Stimulated activated CD4-positive, alpha-beta T cell treated with anti-CD3 and anti-CD28 coated beads, Interleukin-4, amount 100 ng/mL, for 24 hours (primary cell): Measurements from ENCODE around the gene PGF.
"Not testable (repeated sequence)": the region's sequence is repeated elsewhere in the genome, so short reads cannot be mapped to it uniquely, and the experiment has no call there.

Experiments used
- DNase-seq: peaks from one replicate; pipeline ENCODE4 v3.0.0-alpha.2; 2020

Gene PGF

DNA sequence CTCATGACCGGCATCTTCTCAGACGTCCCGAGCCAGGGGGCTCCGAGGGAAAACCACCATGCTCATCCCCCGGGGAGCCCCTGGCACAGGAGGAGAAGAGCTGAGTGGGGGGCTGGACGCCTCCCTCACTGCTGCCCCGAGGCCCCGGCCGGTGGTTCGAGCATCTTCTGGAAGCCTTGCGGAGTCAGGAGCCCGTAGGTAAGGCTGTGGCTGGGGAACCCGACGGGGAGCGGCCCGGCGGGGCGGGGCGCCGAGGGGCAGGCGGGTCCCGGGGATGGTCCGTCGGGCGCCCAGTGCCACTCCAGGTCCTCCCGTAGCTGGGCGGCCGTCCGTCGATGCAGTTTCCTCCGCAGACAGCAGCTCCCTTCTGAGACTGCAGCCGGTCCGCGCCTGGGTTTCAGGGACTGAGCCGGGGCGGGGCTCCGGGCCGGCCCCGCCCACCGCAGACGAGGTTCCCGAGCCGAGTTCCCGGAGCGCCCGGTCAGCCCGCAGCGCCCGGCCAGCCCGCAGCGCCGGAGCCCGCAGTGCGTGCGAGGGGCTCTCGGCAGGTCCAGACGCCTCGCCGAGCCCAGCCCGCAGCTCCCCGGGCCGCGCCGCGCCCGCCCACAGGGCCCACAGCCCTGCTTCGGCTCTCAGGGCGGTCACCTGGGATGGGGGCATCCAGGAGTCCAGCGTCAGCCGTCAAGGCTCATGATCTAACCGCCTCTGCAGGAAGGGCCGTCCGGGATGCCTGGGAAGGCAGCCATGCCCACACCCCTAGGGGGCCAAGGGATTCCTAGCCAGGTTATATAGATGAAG lies at the start of gene PGF:
Gene PGF, minus strand, starts transcription at position 369 of the 798 bp plus-strand sequence. Its CDS starts 355 bp downstream, at position 14.
- DNase-seq, result peak; percentile 24

DNA sequence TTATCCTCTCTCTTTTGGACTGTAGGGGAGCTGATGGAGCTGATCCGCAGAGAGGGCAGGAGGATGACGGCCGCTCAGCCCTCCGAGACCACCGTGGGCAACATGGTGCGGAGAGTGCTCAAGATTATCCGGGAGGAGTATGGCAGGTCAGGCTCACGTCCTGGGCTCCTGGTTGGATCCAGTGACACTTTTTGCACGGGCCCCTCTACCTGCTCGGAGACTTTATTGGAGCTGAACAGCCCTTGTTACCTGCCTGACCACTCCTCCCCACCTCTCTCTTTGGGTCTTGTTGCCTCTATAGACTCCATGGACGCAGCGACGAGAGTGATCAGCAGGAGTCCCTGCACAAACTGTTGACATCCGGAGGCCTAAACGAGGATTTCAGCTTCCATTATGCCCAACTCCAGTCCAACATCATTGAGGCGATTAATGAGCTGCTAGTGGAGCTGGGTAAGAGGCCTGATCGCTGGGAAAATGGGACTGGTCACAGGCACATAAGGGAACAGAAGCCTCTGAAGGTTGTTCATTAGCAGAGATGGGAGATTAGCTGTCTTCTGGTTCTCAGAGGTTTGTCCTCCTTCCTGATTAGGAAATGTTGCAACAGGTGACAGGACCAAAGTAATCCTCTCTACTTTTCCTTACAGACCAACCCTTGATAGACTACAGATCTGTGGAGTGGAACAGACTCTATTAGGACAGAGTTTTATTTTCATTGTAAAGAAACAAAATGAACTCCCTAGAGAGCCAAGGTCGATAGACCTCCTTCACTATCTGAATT lies 48.0 kb upstream of the PGF start:
- no peak for DNase-seq

DNA sequence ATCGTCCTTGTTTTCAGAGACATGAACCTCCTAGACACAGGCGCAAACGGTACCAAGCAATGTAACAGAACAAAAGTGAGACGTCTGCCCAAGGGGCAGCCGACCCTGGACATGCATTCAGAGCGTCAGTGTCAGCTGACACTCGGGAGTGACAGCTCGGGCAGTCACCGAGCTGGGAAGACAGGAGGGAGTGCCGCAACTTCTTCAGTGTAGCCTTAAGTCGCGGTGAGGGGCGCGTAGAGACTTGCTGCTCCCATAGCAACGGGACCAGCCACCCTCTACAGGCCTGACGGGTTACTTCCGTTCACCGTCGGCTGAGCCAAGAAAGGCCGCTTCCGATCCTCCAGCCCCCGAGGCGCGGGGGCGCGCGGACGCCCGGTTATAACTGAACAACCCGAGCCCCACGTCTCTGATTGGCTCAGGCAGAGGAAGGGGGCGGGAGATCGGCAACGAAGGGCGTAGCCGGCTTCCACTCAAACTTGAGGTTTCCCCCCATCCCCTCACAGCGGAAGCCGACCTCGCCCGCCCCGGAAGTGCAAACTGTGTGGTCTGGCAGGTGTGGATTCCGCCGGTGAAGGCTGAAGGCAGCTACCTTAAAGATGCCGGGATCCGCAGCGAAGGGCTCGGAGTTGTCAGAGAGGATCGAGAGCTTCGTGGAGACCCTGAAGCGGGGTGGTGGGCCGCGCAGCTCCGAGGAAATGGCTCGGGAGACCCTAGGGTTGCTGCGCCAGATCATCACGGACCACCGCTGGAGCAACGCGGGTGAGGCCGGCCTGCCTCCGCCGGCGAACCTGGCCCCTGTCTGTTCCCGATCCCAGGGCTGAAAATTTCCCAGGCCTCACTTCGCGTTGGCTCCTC lies 47.2 kb upstream of the PGF start, which contains the start of gene EIF2B2:
Gene EIF2B2, plus strand, starts transcription at position 530 of the 858 bp plus-strand sequence. Its CDS starts 70 bp downstream, at position 600.
- DNase-seq, result peak; percentile 99

DNA sequence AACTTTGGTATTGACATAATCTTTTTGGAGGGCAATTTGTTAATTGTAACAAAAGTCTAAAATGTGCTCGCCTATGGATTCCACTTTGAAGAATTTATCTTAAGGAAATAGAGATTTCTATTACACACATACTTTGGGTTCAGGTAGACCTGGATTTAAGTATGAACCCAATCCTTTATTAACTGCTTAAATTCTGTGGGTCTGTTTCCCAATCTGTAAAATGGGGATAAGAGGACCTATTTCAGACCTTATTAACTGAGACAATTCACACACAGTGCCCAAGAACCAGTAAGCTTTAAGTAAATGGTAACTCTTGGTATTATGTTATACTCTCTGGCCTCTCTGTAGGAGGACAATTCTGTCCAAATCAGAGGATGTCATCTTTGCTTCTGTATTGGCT lies 46.5 kb upstream of the PGF start:
- DNase-seq, result no peak

DNA sequence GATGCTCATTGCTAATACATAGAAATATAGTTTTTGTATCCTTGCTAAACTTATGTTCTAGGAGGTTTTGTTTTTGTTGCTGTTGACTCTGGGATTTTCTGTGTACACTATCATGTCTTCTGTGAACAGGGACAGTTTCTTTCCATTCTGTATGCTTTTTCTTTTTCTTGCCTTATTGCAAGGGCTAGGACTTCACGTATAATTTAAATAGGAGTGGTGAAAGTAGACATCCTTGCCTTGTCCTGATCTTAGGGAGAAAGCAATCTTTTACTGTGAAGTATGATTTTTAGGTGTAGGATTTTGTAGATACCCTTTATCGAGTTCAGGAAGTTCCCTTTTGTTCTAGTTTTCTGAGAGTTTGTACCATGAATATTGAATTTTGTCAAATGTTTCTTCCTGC lies 45.9 kb upstream of the PGF start:
- no peak for DNase-seq

DNA sequence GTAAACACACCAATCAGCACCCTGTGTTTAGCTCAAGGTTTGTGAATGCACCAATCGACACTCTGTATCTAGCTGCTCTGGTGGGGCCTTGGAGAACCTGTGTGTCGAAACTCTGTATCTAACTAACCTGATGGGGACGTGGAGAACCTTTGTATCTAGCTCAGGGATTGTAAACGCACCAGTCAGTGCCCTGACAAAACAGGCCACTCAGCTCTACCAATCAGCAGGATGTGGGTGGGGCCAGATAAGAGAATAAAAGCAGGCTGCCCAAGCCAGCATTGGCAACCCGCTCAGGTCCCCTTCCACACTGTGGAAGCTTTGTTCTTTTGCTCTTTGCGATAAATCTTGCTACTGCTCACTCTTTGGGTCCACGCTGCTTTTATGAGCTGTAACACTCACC lies 40.4 kb upstream of the PGF start:
- DNase-seq, result not testable (repeated sequence)

DNA sequence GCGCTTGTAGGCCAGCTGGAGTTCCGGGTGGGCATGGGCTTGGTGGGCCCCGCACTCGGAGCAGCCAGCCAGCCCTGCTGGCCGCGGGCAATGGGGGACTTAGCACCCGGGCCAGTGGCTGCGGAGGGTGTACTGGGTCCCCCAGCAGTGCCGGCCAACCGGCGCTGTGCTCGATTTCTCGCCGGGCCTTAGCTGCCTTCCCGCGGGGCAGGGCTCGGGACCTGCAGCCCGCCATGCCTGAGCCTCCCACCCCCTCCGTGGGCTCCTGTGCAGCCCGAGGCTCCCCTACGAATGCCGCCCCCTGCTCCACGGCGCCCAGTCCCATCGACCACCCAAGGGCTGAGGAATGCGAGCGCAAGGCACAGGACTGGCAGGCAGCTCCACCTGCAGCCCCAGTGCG lies 38.8 kb upstream of the PGF start:
- DNase-seq, result not testable (repeated sequence)

DNA sequence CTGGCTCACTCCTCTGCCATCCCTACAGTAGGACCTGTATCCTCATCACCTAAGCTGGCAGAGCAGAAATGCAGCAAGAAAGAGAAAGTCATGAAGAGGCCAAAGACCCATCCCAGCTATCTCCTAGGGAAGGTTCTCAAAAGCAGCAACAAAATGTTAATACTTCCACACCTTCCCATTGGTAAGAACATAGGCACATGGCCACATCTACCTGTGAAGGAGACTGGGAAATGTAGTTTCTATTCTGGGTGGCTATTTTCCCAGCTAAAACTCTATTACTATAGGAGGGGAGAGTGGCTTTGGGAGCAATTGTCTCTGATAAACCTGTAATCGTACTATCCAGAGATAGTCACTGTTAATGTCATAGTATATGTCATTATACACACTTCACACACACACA lies 33.6 kb upstream of the PGF start:
- no peak for DNase-seq

DNA sequence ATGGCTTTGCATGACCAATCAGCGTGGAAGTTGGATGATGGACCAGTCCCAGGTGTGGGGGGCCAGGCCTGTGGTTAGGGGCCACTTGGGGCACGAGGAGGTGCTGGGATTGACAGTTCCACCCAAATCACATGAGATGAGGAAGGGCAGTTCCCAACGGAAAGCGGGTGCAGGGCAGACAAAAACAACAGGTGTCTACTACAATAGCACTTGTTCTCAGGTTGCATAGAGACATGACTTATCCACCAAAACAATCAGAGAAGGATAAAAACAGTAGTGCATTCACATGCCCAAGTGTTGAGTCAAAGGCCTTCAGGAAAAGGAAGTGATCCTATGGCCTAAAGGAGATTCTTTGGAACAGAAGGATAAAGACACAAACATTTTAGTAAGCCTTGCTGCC lies 32.7 kb upstream of the PGF start:
- DNase-seq, result no peak

DNA sequence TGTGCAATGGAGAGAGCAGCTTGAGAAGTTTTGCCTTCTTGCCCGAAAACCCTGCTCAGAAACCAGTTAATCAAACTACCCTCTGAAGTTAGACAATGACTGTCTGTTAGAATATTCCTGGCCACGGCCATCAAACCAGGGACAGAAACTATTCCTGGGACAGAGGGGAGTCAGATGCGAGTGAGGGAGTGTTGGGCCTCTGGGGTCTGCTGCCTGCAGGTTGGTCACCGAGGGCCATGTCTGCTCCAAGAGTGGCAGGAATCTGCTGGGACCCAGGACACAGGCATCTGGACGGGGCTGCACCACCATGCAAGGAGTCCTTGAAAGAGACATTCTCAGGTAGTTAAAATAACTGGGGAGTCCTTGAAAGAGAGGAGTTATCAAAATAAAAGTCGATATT lies 30.4 kb upstream of the PGF start:
- DNase-seq, result no peak

DNA sequence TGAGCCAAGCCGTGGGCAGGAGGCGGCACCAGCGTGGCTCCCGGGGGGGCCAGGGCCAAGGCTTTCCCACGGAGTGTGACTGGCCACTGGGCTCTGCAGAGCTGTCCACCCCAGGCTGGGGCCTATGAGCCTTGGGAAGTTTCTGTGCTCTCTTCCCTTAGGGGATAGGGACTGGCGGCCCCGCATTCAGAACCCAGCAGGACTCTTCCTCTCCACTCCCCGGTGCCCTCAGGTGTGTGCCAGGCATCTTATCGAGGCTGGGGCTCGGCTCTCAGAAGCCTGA lies 29.6 kb upstream of the PGF start:
- no peak for DNase-seq

DNA sequence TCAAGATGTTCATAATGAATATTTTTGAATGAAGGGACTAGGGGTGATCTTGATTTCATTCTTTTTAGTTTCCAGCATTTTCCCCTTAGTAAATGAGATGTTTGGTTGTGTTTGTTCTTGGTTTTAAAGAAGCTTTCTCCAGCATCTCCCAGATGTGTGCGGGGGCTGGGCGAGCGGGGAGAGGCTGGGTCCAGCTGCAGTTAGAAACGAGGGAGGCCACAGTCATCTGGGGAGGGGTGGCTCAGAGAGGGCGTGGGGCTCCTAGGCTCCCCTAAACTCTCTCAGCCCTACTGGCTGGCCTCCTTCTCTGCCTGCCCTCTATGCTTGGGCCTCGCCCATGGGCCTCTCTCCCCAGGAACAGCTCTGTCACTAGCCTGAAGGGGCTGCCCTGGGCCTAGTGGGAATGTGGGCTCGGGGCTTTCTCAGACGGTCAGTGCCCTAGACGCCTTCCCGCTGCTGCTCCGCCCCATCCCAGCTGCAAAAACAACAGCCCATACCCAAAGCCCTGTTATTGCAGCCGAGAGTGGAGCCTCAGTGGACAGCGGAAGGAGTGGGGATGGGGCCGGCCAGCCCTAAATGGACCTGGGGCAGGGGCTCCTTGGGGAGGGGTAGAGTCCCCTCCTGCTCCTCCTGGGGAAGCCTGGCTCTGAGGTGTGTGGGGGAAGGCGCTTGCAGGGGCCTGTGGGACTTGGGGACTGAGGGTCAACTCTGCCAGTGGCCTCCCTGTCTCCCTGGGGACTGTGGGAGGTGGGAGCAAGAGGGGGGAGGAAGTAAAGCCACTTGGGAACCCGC lies 29.0 kb upstream of the PGF start:
- DNase-seq, result no peak

DNA sequence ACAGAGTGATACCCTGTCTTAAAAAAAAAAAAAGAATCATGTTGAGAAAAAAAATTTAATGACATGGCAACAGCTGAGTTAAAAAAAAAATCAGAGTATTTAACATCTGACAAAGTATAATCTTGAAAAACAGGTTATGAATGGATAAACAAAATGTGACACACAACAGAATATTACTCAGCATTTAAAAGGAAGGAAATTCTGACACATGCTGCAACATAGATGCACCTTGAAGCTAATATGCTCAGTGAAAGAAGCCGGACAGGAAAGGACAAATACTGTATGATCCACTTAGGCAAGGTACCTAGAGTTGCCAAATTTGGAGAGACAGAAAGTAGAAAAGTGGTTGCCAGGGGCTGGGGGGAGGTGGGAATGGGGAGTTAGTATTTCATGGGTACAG lies 27.9 kb upstream of the PGF start:
- DNase-seq, result no peak

DNA sequence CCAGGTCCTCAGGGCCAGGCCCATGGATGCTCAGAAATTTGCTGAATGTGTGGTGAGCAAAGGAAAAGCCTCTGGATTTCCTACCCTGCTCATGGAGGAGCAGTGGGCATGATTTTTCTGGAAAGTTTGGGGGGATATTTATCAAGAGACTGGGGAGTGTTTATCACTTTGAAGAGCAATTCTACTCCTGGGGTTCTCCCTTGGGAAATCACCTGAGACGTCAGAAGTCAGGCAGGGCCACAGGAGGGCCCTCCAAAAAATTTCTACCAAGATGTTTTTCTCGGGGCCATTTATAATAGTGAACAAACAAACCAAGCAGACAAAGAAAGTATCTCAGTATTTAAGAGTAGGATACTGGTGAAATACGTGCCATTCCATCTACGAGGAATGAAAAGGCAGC lies 27.3 kb upstream of the PGF start:
- DNase-seq, result no peak

DNA sequence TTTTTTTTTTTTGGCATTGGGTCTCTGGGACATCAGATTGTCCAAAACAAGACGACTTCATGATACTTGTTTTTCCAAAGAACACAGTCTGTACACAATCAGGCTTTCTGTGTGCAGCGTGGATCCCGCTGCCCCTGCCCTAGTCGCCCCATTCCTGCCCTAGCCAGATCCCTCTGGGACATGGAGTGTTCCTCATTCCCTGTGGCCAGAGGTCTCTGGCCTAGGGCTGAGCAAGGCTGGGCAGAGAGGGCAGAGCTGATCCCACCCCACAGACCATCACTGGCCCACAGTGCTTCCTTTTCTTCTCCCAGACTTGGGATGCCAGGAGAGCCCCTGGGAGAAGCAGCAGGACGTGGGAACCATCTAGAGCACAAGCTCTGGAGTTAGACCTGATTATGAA lies 26.4 kb upstream of the PGF start:
- DNase-seq, result no peak

DNA sequence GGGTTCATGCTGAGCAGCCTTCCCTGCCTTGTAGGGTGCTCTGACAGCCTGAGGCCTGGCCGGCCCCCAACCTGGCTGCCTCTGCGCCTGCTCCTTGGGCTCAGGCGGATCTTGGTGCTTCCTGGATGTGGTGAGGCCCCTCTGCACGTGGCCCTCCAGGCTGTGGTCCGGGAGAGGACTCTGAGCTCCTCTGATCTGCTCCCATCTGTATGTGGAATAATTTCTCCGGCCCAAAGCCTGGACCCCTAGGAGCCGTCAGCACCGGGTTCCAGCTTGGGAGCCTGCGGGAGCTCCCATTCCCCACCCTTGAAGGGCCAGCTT lies 26.0 kb upstream of the PGF start:
- no peak for DNase-seq

DNA sequence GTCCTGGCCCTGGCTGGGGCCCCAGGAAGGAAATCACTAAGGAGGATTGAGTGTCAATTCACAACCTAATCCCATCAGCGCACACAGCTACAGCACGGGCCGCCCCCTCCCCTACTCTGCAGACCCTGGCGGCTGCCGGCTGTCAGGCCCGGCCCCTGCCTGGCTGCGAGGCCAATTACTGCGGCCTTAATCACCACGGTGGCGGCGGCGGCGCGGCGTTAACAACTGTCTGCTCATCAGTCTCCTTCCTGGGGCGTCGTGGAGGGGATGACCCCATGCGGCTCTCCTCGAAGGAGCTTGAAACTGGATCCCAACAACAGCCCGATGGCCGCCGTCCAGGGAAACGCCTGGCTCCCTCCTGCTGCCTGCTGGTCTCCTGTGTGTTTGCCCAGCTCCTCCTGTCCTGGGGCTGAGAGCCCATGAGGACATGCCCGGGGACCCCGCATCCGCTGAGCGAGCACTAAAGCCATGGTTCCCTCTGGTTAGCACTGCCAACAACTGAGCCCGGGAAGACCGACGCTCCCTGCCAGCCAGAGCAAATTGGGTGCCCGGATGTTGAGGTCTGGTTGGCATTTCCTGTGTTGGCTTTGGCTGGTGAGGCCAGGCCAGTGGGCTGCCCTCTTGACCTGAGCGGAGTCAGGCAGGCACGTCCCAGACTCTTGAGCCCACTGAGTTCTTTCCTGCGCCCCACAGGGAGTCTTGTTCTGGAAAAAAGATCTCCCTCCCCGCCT lies 25.5 kb upstream of the PGF start:
- no peak for DNase-seq

DNA sequence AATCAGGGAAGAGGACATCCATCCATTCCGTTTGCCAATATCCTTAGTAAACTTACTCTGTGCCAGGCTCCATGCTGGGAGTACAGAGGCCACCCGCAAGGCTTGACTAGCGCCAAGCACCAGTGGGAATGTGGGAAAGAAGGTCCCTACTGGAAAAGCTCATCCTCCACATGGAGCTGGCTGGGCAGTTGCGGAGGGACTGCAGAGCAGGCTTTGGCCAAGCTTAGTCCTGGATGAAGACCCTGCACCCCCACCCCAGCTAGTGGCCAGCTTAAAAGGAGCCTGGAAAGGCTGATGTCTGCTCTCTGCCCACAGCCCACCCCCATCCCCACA lies 25.0 kb upstream of the PGF start:
- no peak for DNase-seq

DNA sequence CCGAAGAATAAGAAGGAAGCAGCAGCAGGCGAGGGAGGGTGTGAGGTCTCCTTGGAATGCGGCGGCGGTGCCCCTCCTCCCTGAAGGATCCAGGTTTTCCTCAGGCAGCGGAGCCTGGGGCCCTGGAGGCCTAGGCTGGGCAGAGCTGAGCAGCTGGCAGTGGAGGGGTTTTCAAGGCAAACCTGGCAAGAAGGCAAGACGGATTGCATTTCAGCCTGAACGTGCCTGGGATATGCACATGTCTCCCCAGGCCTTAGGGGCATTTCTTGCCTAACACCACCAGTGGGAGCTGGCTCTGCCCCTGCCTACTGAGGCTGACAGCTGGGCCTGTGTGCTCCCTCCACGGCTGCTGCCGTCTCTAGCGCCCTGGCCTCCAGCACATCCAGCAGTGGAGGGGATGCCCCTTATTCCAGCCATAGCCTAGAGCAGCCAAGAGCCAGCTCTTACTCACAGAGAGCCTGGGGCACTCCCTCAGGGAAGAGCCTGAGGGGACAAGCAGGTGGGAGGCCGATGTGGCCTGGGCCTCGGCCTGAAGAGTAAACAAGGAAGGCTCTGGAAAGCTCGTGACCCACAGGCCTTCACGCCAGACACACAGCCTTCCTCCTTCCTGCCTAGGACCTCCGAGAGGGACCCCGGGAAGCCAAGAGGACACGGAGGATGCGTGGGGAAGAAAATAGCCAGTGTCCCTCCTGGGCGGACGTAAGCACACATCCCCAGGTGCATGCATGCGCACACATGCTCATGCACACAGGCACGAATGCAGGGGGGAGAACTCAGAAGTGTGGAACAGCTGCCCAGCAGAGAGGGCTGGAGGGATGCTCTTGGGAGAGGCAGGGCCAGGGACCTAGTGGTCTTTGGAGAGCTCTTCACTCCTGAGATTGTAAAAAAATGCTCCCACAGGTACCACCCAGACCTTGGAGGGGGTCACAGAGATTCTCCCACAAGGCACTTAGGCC lies 24.3 kb upstream of the PGF start:
- DNase-seq, result no peak

DNA sequence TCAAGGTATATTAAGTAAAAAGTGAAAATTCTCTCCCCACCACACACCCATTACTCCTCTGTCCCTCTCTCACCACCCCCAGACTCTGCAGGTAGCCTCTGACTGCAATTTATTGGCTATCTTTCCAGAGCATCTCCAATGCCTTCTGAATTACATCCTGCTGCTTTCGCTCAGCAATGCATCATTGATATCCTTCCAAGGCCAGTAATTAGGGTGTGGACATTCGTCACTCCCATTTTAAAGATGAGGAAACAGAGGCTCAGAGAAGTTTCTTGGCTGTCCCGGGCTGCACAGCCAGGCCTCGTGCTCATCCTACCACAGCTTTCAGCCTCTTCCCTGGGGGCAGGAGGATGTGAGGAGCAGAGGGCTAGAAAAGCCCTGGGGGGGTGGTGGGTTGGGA lies 23.6 kb upstream of the PGF start:
- no peak for DNase-seq

DNA sequence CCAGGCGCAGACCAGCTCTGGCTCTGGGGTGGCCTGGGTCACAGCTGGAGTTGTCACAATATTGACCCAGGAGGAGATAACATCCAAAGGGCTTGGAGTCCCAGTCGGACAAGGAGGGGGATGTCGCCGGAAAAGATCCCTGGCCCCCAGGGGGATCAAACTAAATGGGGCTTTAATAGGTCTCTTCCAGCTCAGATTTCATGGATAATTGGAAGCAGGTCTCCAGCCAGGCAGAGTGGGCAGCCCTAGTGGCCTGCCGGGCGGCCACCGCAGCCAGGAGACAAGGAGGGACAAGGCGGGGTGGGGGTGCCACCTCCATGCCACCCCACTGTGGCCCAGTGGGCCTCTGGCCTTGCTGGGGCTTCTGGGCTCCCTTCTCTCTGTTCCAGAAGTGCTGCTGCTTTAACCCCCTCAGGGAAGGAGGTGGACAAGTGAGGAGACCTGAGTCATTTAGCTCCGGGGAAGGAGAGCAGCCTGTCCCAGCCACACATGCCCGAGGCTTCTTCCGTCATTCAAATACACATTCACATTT lies 23.1 kb upstream of the PGF start:
- DNase-seq, result no peak
